ENCODE results near the gene TUBB.
"Not testable (repeated sequence)": the region's sequence is repeated elsewhere in the genome, so short reads cannot be mapped to it uniquely, and the experiment has no call there.

TUBB gene

GRCh38 chr6:30754631-30755030 lies 34.5 kb downstream of the TUBB start:
- FAIRE-seq (no peak), DNase-seq (ENCODE audit: extremely low spot score, insufficient read length, low read depth) (no peak)

GRCh38 chr6:30756405-30757003 lies 36.4 kb downstream of the TUBB start:
- not testable (repeated sequence) for DNase-seq (ENCODE audit: extremely low spot score, insufficient read length, low read depth); FAIRE-seq

GRCh38 chr6:30757261-30757904 lies 37.2 kb downstream of the TUBB start:
- FAIRE-seq = no peak
- no peak for DNase-seq (ENCODE audit: extremely low spot score, insufficient read length, low read depth)

- FAIRE-seq (no peak), DNase-seq (ENCODE audit: extremely low spot score, insufficient read length, low read depth) (no peak)
Measured at GRCh38 chr6:30759575-30760239, 39.6 kb downstream of the TUBB start.

GRCh38 chr6:30760549-30760948 lies 40.4 kb downstream of the TUBB start:
- DNase-seq (ENCODE audit: extremely low spot score, insufficient read length, low read depth) (no peak), FAIRE-seq (no peak)

- DNase-seq (ENCODE audit: extremely low spot score, insufficient read length, low read depth) (no peak), FAIRE-seq (no peak)
Measured at GRCh38 chr6:30761791-30762429, 41.8 kb downstream of the TUBB start.

GRCh38 chr6:30763155-30763617 lies 43.0 kb downstream of the TUBB start:
- FAIRE-seq (no peak), DNase-seq (ENCODE audit: extremely low spot score, insufficient read length, low read depth) (no peak)

- FAIRE-seq (peak; percentile 89), DNase-seq (ENCODE audit: extremely low spot score, insufficient read length, low read depth) (peak; percentile 60)
Measured at GRCh38 chr6:30763618-30764489, 43.7 kb downstream of the TUBB start.

GRCh38 chr6:30764490-30765043 lies 44.4 kb downstream of the TUBB start:
- not testable (repeated sequence) for DNase-seq (ENCODE audit: extremely low spot score, insufficient read length, low read depth); FAIRE-seq

- FAIRE-seq; DNase-seq (ENCODE audit: extremely low spot score, insufficient read length, low read depth): not testable (repeated sequence)
Measured at GRCh38 chr6:30765495-30765894, 45.3 kb downstream of the TUBB start.

- FAIRE-seq (no peak), DNase-seq (ENCODE audit: extremely low spot score, insufficient read length, low read depth) (no peak)
Measured at GRCh38 chr6:30766461-30767157, 46.5 kb downstream of the TUBB start.

GRCh38 chr6:30767158-30767943 lies 47.2 kb downstream of the TUBB start:
- DNase-seq (ENCODE audit: extremely low spot score, insufficient read length, low read depth) (no peak), FAIRE-seq (peak; percentile 81)

GRCh38 chr6:30767944-30768301 lies 47.8 kb downstream of the TUBB start:
- DNase-seq (ENCODE audit: extremely low spot score, insufficient read length, low read depth) (no peak), FAIRE-seq (no peak)

- FAIRE-seq = no peak
- no peak for DNase-seq (ENCODE audit: extremely low spot score, insufficient read length, low read depth)
Measured at GRCh38 chr6:30768634-30769087, 48.5 kb downstream of the TUBB start.

GRCh38 chr6:30769088-30769852 lies 49.1 kb downstream of the TUBB start:
- DNase-seq (ENCODE audit: extremely low spot score, insufficient read length, low read depth) = no peak

GRCh38 chr6:30769853-30770524 lies 49.8 kb downstream of the TUBB start:
- DNase-seq (ENCODE audit: extremely low spot score, insufficient read length, low read depth) (no peak), FAIRE-seq (no peak)

More at GRCh38 chr6:30769088-30769852, 49.1 kb downstream of the TUBB start:
- FAIRE-seq = peak; percentile 21

GRCh38 chr6:30770592-30770991 lies 50.4 kb downstream of the TUBB start:
- FAIRE-seq (no peak), DNase-seq (ENCODE audit: extremely low spot score, insufficient read length, low read depth) (no peak)
